Choroid plexus epithelial cell (primary cell): Measurements from ENCODE around the gene ITGB3.

Experiments used
- DNase-seq: peaks from one replicate; pipeline ENCODE4 v3.0.0-alpha.2; 2010; ENCODE audit warnings: low read depth
- H3K4me3 ChIP-seq: 2 replicates; pipeline ENCODE4 v1.5.1; 2011; ENCODE audit warnings: low read depth, mild to moderate bottlenecking, control low read depth, low read length, moderate library complexity
- CTCF ChIP-seq: conservative IDR thresholded peaks from 2 replicates; pipeline ENCODE4 v1.5.1; 2011; ENCODE audit warnings: low read depth, mild to moderate bottlenecking, control low read depth, inconsistent platforms, low read length, moderate library complexity

ITGB3 gene

GRCh38 chr17:47315451-47316266, 62.0 kb downstream of the ITGB3 start:
- H3K4me3 ChIP-seq = no peak overlapping the region
- DNase-seq = peak; percentile 96
- peak; percentile 79 for TF ChIP-seq CTCF

GRCh38 chr17:47316311-47316710, 62.7 kb downstream of the ITGB3 start:
- no peak for TF ChIP-seq CTCF
- no peak overlapping the region for H3K4me3 ChIP-seq
- peak; percentile 55 for DNase-seq

GRCh38 chr17:47317119-47317518, 63.5 kb downstream of the ITGB3 start:
- no peak overlapping the region for H3K4me3 ChIP-seq
- no peak for TF ChIP-seq CTCF
- DNase-seq = no peak

- no peak overlapping the region for H3K4me3 ChIP-seq
- no peak for TF ChIP-seq CTCF
- DNase-seq = no peak
These were observed 64.7 kb downstream of the ITGB3 start for GRCh38 chr17:47318197-47318918.

GRCh38 chr17:47320879-47321502, 67.4 kb downstream of the ITGB3 start:
- TF ChIP-seq CTCF = no peak

GRCh38 chr17:47323382-47324223, 70.0 kb downstream of the ITGB3 start, which contains the start of gene EFCAB13:
Gene EFCAB13 (plus strand): TSS chr17:47323955. CDS start chr17:47328354, 4,399 bp downstream.
- peak; percentile 18 for TF ChIP-seq CTCF
- peak within 1 kb of the TSS; percentile 72 for H3K4me3 ChIP-seq

More at GRCh38 chr17:47320879-47321502, 67.4 kb downstream of the ITGB3 start:
- H3K4me3 ChIP-seq = no peak overlapping the region
- no peak for DNase-seq

More at GRCh38 chr17:47323382-47324223, 70.0 kb downstream of the ITGB3 start, which contains the start of gene EFCAB13:
- DNase-seq = peak; percentile 81
